Measurements from ENCODE around the gene FLYWCH1.

- no peak for TF ChIP-seq CTCF (conservative IDR thresholded peaks at IDR 0.05; ENCODE audit: low read length)
- no peak for TF ChIP-seq EZH2phosphoT487 (IDR thresholded peaks at IDR 0.05; ENCODE audit: borderline replicate concordance, low read depth, low read length)
Observed at GRCh38 chr16:2966808-2967191, 55.1 kb downstream of the FLYWCH1 start.

Data from OCI-LY7 (cell line).